CD14-positive monocyte (primary cell): Measurements from ENCODE around the gene TP53I13. TPM values are rescaled to one million over a fixed set of nuclear protein-coding genes. Genes with fewer than 3 reads are reported as not detected.

Source experiments
- DNase-seq, 3 donors: peaks; one replicate each; pipeline ENCODE4 v3.0.0-alpha.2; 2011 to 2022
- H2AFZ ChIP-seq: 2 replicates; pipeline ENCODE4 v1.6.0; 2012; ENCODE audit warnings: mild to moderate bottlenecking, low read depth, low read length, inconsistent platforms; ENCODE audit not compliant: insufficient read depth, poor library complexity, severe bottlenecking
- H3K27ac ChIP-seq, 2 donors: 1 replicate in 1 of 2; 2 replicates in 1 of 2; pipeline ENCODE4 v1.5.1; 2012 to 2013; ENCODE audit warnings: low read length in 2 of 2, control low read depth in 1 of 2, inconsistent platforms in 1 of 2, low read depth in 1 of 2, mild to moderate bottlenecking in 1 of 2
- H3K27me3 ChIP-seq, 2 donors: one replicate each; pipeline versions ENCODE4 v1.6.0 to v1.6.1; 2011 to 2013; ENCODE audit warnings: low read length in 2 of 2; ENCODE audit not compliant: control insufficient read depth in 2 of 2, insufficient read depth in 2 of 2
- H3K36me3 ChIP-seq, 2 donors: replicated peaks in 1 of 2; 1 replicate in 1 of 2; 2 replicates in 1 of 2; pipeline versions ENCODE4 v1.5.1 to v1.6.1; 2012 to 2013; ENCODE audit warnings: low read length in 2 of 2, control low read depth in 1 of 2, inconsistent platforms in 1 of 2, mild to moderate bottlenecking in 1 of 2; ENCODE audit not compliant: insufficient read depth in 2 of 2, control insufficient read depth in 1 of 2
- H3K4me1 ChIP-seq, 2 donors: 1 replicate in 1 of 2; 2 replicates in 1 of 2; pipeline versions ENCODE4 v1.5.1 to v1.6.1; 2012 to 2013; ENCODE audit warnings: low read length in 2 of 2, control low read depth in 1 of 2, inconsistent platforms in 1 of 2, mild to moderate bottlenecking in 1 of 2, moderate library complexity in 1 of 2; ENCODE audit not compliant: insufficient read depth in 2 of 2, control insufficient read depth in 1 of 2
- H3K4me2 ChIP-seq: replicated peaks from 2 replicates; pipeline ENCODE3; 2012; ENCODE audit warnings: low read length, moderate library complexity, mild to moderate bottlenecking; ENCODE audit not compliant: poor library complexity, severe bottlenecking; ENCODE audit errors: extremely low read depth
- H3K4me3 ChIP-seq, 3 experiments: fragments of 200-600 bp in 1 of 3; sonication (generic) in 1 of 3; replicated peaks in 1 of 3; 1 replicate in 2 of 3; 2 replicates in 1 of 3; pipeline ENCODE4 v1.5.1; 2011 to 2013; ENCODE audit warnings: low read length in 3 of 3, mild to moderate bottlenecking in 3 of 3, control low read depth in 2 of 3, low read depth in 2 of 3, inconsistent platforms in 1 of 3, moderate library complexity in 1 of 3
- H3K79me2 ChIP-seq: 2 replicates; pipeline ENCODE4 v1.6.0; 2012; ENCODE audit warnings: mild to moderate bottlenecking, control low read depth, inconsistent platforms, low read length, moderate library complexity; ENCODE audit not compliant: insufficient read depth
- H3K9ac ChIP-seq: 2 replicates; pipeline ENCODE4 v1.6.0; 2017; ENCODE audit warnings: low read length, mild to moderate bottlenecking; ENCODE audit not compliant: insufficient read depth, poor library complexity, severe bottlenecking
- H3K9me3 ChIP-seq, 2 donors: replicated peaks in 1 of 2; 1 replicate in 1 of 2; 2 replicates in 1 of 2; pipeline versions ENCODE4 v1.5.1 to v1.6.1; 2012 to 2013; ENCODE audit warnings: low read length in 2 of 2, control low read depth in 1 of 2; ENCODE audit not compliant: control insufficient read depth in 1 of 2, insufficient read depth in 1 of 2
- H4K20me1 ChIP-seq: 2 replicates; pipeline ENCODE4 v1.6.0; 2012; ENCODE audit warnings: mild to moderate bottlenecking, low read length, control low read depth, moderate library complexity; ENCODE audit not compliant: insufficient read depth
- H3K27ac Mint-ChIP-seq, 7 donors: one replicate each; pipeline ENCODE4 v1.8.0; 2020; ENCODE audit warnings: mild to moderate bottlenecking in 7 of 7, mixed read lengths in 7 of 7, moderate library complexity in 6 of 7, inconsistent platforms in 2 of 7
- H3K27me3 Mint-ChIP-seq, 3 donors: one replicate each; pipeline ENCODE4 v1.8.0; 2021 to 2022; ENCODE audit warnings: low read depth in 3 of 3, mild to moderate bottlenecking in 3 of 3, mixed read lengths in 3 of 3, moderate library complexity in 3 of 3, inconsistent platforms in 1 of 3
- H3K36me3 Mint-ChIP-seq, 2 donors: one replicate each; pipeline ENCODE4 v1.8.0; 2020; ENCODE audit warnings: mixed read lengths in 2 of 2, inconsistent platforms in 1 of 2, mild to moderate bottlenecking in 1 of 2
- H3K4me1 Mint-ChIP-seq: one replicate; pipeline ENCODE4 v1.8.0; 2020; ENCODE audit warnings: mild to moderate bottlenecking, mixed read lengths
- H3K4me3 Mint-ChIP-seq, 2 donors: one replicate each; pipeline ENCODE4 v1.8.0; 2020; ENCODE audit warnings: mild to moderate bottlenecking in 2 of 2, mixed read lengths in 2 of 2, moderate library complexity in 1 of 2
- H3K9me3 Mint-ChIP-seq, 7 donors: one replicate each; pipeline ENCODE4 v1.8.0; 2020 to 2022; ENCODE audit warnings: mixed read lengths in 7 of 7, mild to moderate bottlenecking in 6 of 7, moderate library complexity in 6 of 7, inconsistent platforms in 2 of 7
- CTCF ChIP-seq: fragments of 200-600 bp; IDR thresholded peaks from one replicate; pipeline ENCODE4 v1.8.0; 2022; ENCODE audit warnings: antibody characterized with exemption, mild to moderate bottlenecking
- WGBS: methylation state at CpG from one replicate; pipeline ENCODE4 v1.1.5; 2013; ENCODE audit warnings: missing lambda C conversion rate; ENCODE audit not compliant: insufficient coverage; 5-methylcytosine and 5-hydroxymethylcytosine counted together
- intact Hi-C, 2 donors: fragments of 100-400 bp; cut with micrococcal nuclease; formaldehyde crosslinking; loops; one replicate each; pipeline versions ENCODE4 v1.15.0 to v1.15.1; 2023
- polyA plus RNA-seq, 3 donors: library from polyadenylated mRNA; depleted of rRNA in 1 of 3; unstranded in 2 of 3; stranded (reverse) in 1 of 3; fragments of 300-500 nt in 2 of 3; fragments of >200 nt in 1 of 3; fragmentation: Illumina TruSeq in 2 of 3; gene quantifications; 1 replicate in 2 of 3; 2 replicates in 1 of 3; pipeline ENCODE4 v1.2.3, GENCODE V29; 2012 to 2021

TP53I13 gene
- polyA plus RNA-seq, 3 donors = 9.4 to 58.6 (median 14.4) TPM

GRCh38 chr17:29613856-29614255 lies 45.4 kb downstream of the TP53I13 start:
- no peak for TF ChIP-seq CTCF
- Mint-ChIP-seq H3K4me1 (peaks cover 45% of the 10 kb centered on the region), H3K4me3 (peak overlapping the region in 1 of 2 donors; percentile 80), H3K36me3 (no peaks in the 10 kb centered on the region), H3K9me3 (peaks cover 0 to 7% (median 1%) of the 10 kb centered on the region in 7 donors), H3K27ac (no peak overlapping the region), H3K27me3 (peaks cover 38 to 62% (median 43%) of the 10 kb centered on the region in 3 donors)
- H3K36me3 ChIP-seq = no peaks in the 10 kb centered on the region
- no peaks in the 10 kb centered on the region for H3K9me3 ChIP-seq
- peaks cover 7 to 52% of the 10 kb centered on the region in 2 donors for H3K27me3 ChIP-seq
- WGBS = 24% methylated on average over 8 of the region's 13 CpGs
- H3K79me2 ChIP-seq = no peaks in the 10 kb centered on the region
- intact Hi-C loops = loop anchor here in 1 of 2 donors (2.0 to 10.0 kb wide), 2 partner anchors 25 to 49 kb away; partner anchors contain the start of genes ABHD15, GIT1 and TP53I13
- H2AFZ ChIP-seq = peak overlapping the region; percentile 65
- H3K27ac ChIP-seq = no peak overlapping the region
- peak overlapping the region in 1 of 3 experiments; percentile 68 for H3K4me3 ChIP-seq
- peaks cover 53 to 60% of the 10 kb centered on the region in 2 donors for H3K4me1 ChIP-seq
- no peak overlapping the region for H3K9ac ChIP-seq
- DNase-seq = no peak
- peak overlapping the region; percentile 74 for H3K4me2 ChIP-seq
- peaks cover 33% of the 10 kb centered on the region for H4K20me1 ChIP-seq

GRCh38 chr17:29614349-29615047 lies 46.0 kb downstream of the TP53I13 start:
- Mint-ChIP-seq H3K9me3 (peaks cover 0 to 7% (median 1%) of the 10 kb centered on the region in 7 donors), H3K36me3 (no peaks in the 10 kb centered on the region), H3K4me1 (peaks cover 45% of the 10 kb centered on the region), H3K27me3 (peaks cover 38 to 68% (median 44%) of the 10 kb centered on the region in 3 donors), H3K4me3 (peak overlapping the region; percentile 83 to 92), H3K27ac (peak overlapping the region in 1 of 7 donors; percentile 56)
- Histone ChIP-seq H4K20me1 (peaks cover 33% of the 10 kb centered on the region), H3K27me3 (peaks cover 7 to 58% of the 10 kb centered on the region in 2 donors), H2AFZ (peak overlapping the region; percentile 82), H3K36me3 (no peaks in the 10 kb centered on the region), H3K4me1 (peaks cover 53 to 60% of the 10 kb centered on the region in 2 donors), H3K4me2 (peak overlapping the region; percentile 97), H3K9ac (no peak overlapping the region), H3K79me2 (no peaks in the 10 kb centered on the region), H3K9me3 (no peaks in the 10 kb centered on the region), H3K4me3 (peak overlapping the region in 1 of 3 experiments; percentile 80), H3K27ac (no peak overlapping the region)
- DNase-seq = no peak
- no peak for TF ChIP-seq CTCF
- intact Hi-C loops = loop anchor here in 1 of 2 donors (2.0 to 10.0 kb wide), 2 partner anchors 26 to 50 kb away; partner anchors contain the start of genes ABHD15, GIT1 and TP53I13
- WGBS = no CpG with 5 or more reads among the region's 16 CpGs
